ENCODE measurements around the gene HLA-DMA. TPM values are rescaled to one million over a fixed set of nuclear protein-coding genes. Genes with fewer than 3 reads are reported as not detected.

The HLA-DMA gene
- total and polyA plus RNA-seq, 2 of the 13 experiments (the other 11 are each of a cell fraction or from before 2014, with no cell fraction given) = 0.70 to 0.71 TPM

DNA sequence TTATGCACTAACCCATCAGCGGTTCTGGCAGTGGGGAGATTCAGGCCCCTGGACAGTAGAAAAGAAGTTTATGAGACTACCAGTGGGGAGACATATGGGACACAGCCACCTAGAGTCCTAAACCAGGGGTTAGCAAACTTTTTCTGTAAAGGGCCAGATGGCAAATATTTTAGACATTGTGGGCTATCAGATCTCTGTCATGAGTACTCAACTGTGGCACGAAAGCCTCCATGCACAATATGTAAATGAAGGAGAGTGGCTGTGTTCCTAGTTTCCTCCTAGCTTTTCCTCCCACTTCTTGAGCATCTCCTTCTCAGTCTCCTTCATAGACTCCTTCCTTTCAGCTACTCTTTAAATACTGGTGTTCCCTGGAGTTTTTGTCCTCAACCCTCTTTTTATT is 3.3 kb upstream of the HLA-DMA start:
- no peak overlapping the region for H2AFZ ChIP-seq (ENCODE audit: low read length)
- intact Hi-C loops (cut with micrococcal nuclease; ENCODE audit: unreplicated experiment) (no loop called here), in situ Hi-C loops (cut with HindIII; ENCODE audit: extremely low pct_ligation_motif_present, low pct_unique_long_range_greater_than_20kb) (loop anchor here (25.0 kb wide), 1 partner anchor 1044 kb away; the partner anchor contains the start of gene ZBTB12)
- H3K9ac ChIP-seq (ENCODE audit: insufficient read depth, low read depth, low read length) = no peak overlapping the region
- H3K27me3 ChIP-seq (ENCODE audit: control insufficient read depth in 1 of 2, insufficient read depth in 2 of 2, low read length in 2 of 2) = no peaks in the 10 kb centered on the region; a peak in 1 of 5 replicates
- peaks cover 12% of the 10 kb centered on the region for H3K4me1 ChIP-seq (ENCODE audit: insufficient read depth, low read length)
- no peak overlapping the region for H3K4me2 ChIP-seq (ENCODE audit: low read depth, low read length)
- no peak overlapping the region for H3K27ac ChIP-seq (ENCODE audit: extremely low read length, insufficient read depth, low read length)
- no peaks in the 10 kb centered on the region for H3K9me3 ChIP-seq (ENCODE audit: low read length)
- WGBS (ENCODE audit: low lambda C conversion rate) = 47% methylated on average over 2 of the region's 2 CpGs
- DNase-seq (ENCODE audit: low spot score) (no peak), ATAC-seq (no peak), FAIRE-seq (no peak)
- BruUV-seq (replicated peaks) = no TSS peak
- ChIA-PET CTCF (ENCODE audit: low intra/inter-chr PET ratio, low total read pairs) (no interaction called here), POLR2A (interaction anchor here (8.9 kb wide), 1 partner anchor 16 kb away, joined by 202 read pairs; the partner anchor contains the start of gene BRD2)
- H3K4me3 ChIP-seq (replicated peaks in 1 of 3; ENCODE audit: insufficient read depth in 1 of 3, low read depth in 2 of 3, low read length in 3 of 3) = no peak overlapping the region
- no peaks in the 10 kb centered on the region for H4K20me1 ChIP-seq (ENCODE audit: insufficient read depth, low read length)
- no peaks in the 10 kb centered on the region for H3K79me2 ChIP-seq (ENCODE audit: insufficient read depth, low read length)
- no peak for TF ChIP-seq REXO4 (CRISPR knock-in tag; IDR thresholded peaks at IDR 0.05; ENCODE audit: borderline replicate concordance)
- TF ChIP-seq SMYD3 (CRISPR knock-in tag; IDR thresholded peaks at IDR 0.05) = no peak
- H3K36me3 ChIP-seq (replicated peaks in 1 of 2; ENCODE audit: control insufficient read depth in 1 of 2, insufficient read depth in 2 of 2, low read length in 2 of 2) = no peaks in the 10 kb centered on the region

DNA sequence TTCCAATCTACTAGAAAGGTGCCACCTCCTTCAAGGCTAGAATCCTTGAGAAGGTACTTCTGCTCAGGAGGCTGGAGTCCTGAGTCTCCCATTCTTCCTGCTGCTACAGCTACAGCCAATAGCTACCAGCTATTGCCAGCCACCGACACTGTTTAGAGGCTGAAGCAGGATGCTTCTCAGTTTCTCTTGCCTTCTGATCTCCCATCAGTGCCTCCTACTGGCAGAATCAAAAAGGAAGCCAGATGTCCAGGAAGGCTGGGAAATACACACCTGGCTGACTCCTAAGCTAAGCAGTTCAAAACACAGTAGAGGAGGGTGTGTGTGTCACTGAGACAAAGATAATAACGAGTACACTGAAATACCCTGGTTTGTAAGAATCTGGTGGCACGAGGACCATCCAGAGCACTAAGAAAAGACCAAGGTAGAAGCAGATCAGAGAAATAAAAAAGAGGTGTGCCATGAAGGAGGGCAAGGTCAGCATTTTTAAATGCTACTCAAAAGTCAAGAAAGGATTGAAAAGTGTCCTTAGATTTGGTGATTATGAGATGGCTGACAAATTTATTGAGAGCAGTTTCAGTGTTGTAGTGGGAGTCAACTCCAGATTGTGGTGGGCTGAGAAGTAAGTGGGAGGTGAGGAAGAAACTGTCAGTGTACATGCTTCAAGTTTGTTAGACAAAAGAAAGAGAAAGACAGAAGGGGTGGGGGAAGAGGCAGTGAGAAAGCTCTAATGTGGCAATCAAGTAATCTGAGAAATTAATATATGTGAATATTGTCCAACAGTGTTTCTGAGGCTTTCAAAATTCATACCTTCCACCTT is 2.3 kb upstream of the HLA-DMA start:
- no peak overlapping the region for H3K4me3 ChIP-seq (replicated peaks in 1 of 3; ENCODE audit: insufficient read depth in 1 of 3, low read depth in 2 of 3, low read length in 3 of 3)
- no peaks in the 10 kb centered on the region for H3K9me3 ChIP-seq (ENCODE audit: low read length)
- H3K4me1 ChIP-seq (ENCODE audit: insufficient read depth, low read length) = peaks cover 12% of the 10 kb centered on the region
- H3K9ac ChIP-seq (ENCODE audit: insufficient read depth, low read depth, low read length) = no peak overlapping the region
- peaks cover under 1 to 1% of the 10 kb centered on the region in 2 experiments; a peak in 2 of 5 replicates for H3K27me3 ChIP-seq (ENCODE audit: control insufficient read depth in 1 of 2, insufficient read depth in 2 of 2, low read length in 2 of 2)
- H3K4me2 ChIP-seq (ENCODE audit: low read depth, low read length) = no peak overlapping the region
- POLR2A ChIA-PET = interaction anchor here (3.2 to 8.9 kb wide), 2 partner anchors 17 to 61 kb away, joined by 14 to 202 read pairs; partner anchors contain the start of gene BRD2
- no peak overlapping the region for H2AFZ ChIP-seq (ENCODE audit: low read length)
- no peaks in the 10 kb centered on the region for H4K20me1 ChIP-seq (ENCODE audit: insufficient read depth, low read length)
- DNase-seq (ENCODE audit: low spot score) = peak; percentile 39
- 2% methylated on average over 3 of the region's 3 CpGs for WGBS (ENCODE audit: low lambda C conversion rate)
- peak; percentile 40 for ATAC-seq
- no TSS peak for BruUV-seq (replicated peaks)
- H3K36me3 ChIP-seq (replicated peaks in 1 of 2; ENCODE audit: control insufficient read depth in 1 of 2, insufficient read depth in 2 of 2, low read length in 2 of 2) = no peaks in the 10 kb centered on the region
- no peaks in the 10 kb centered on the region for H3K79me2 ChIP-seq (ENCODE audit: insufficient read depth, low read length)
- CTCF ChIA-PET (ENCODE audit: low intra/inter-chr PET ratio, low total read pairs) = no interaction called here
- no peak overlapping the region for H3K27ac ChIP-seq (ENCODE audit: extremely low read length, insufficient read depth, low read length)
- intact Hi-C loops (cut with micrococcal nuclease; ENCODE audit: unreplicated experiment) = no loop called here
- no peak for FAIRE-seq
- in situ Hi-C loops (cut with HindIII; ENCODE audit: extremely low pct_ligation_motif_present, low pct_unique_long_range_greater_than_20kb) = loop anchor here (25.0 kb wide), 1 partner anchor 1043 kb away; the partner anchor contains the start of gene ZBTB12
- no peak for TF ChIP-seq ZNF256 (CRISPR knock-in tag; conservative IDR thresholded peaks at IDR 0.05)
- no peak for TF ChIP-seq ISL2 (CRISPR knock-in tag; IDR thresholded peaks at IDR 0.05)
- no peak for TF ChIP-seq ZNF441 (CRISPR knock-in tag; IDR thresholded peaks at IDR 0.05; ENCODE audit: borderline replicate concordance)
- peak; percentile 79 to 85 for TF ChIP-seq MAFK (conservative IDR thresholded peaks at IDR 0.05 in 1 of 2, IDR thresholded peaks at IDR 0.05 in 1 of 2; ENCODE audit: low read length in 2 of 2)
- peak; percentile 31; the same call in 1 of the 2 replicates for TF ChIP-seq SMC3 (IDR thresholded peaks at IDR 0.05; ENCODE audit: low read length)
- TF ChIP-seq, protein P1, sequence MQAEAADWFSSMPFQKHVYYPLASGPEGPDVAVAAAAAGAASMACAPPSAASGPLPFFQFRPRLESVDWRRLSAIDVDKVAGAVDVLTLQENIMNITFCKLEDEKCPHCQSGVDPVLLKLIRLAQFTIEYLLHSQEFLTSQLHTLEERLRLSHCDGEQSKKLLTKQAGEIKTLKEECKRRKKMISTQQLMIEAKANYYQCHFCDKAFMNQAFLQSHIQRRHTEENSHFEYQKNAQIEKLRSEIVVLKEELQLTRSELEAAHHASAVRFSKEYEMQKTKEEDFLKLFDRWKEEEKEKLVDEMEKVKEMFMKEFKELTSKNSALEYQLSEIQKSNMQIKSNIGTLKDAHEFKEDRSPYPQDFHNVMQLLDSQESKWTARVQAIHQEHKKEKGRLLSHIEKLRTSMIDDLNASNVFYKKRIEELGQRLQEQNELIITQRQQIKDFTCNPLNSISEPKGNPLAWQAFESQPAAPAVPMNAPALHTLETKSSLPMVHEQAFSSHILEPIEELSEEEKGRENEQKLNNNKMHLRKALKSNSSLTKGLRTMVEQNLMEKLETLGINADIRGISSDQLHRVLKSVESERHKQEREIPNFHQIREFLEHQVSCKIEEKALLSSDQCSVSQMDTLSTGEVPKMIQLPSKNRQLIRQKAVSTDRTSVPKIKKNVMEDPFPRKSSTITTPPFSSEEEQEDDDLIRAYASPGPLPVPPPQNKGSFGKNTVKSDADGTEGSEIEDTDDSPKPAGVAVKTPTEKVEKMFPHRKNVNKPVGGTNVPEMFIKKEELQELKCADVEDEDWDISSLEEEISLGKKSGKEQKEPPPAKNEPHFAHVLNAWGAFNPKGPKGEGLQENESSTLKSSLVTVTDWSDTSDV (CRISPR knock-in tag; IDR thresholded peaks at IDR 0.05) = no peak
- no peak for TF ChIP-seq ELF3 (CRISPR knock-in tag; IDR thresholded peaks at IDR 0.05)
- peak; percentile 82 for TF ChIP-seq MAFF (IDR thresholded peaks at IDR 0.05; ENCODE audit: low read depth, low read length)
- 0 out of 2 replicates have a peak, but pooled peaks have one; percentile 33 for TF ChIP-seq ZNF510 (CRISPR knock-in tag; IDR thresholded peaks at IDR 0.05; ENCODE audit: low read depth)
